Neutrophil (primary cell): Measurements from ENCODE around the gene PCDHB16.
"Not testable (repeated sequence)": the region's sequence is repeated elsewhere in the genome, so short reads cannot be mapped to it uniquely, and the experiment has no call there.

ENCODE experiments used
- H3K27ac ChIP-seq: fragments of 200-600 bp; sonication (generic); 2 replicates; pipeline ENCODE4 v1.5.1; 2016; ENCODE audit warnings: mild to moderate bottlenecking, moderate library complexity
- H3K27me3 ChIP-seq: fragments of 200-600 bp; sonication (generic); 2 replicates; pipeline ENCODE4 v1.6.0; 2016; ENCODE audit warnings: mild to moderate bottlenecking
- H3K36me3 ChIP-seq: fragments of 200-600 bp; sonication (generic); 2 replicates; pipeline ENCODE4 v1.5.1; 2017
- H3K4me1 ChIP-seq, 2 experiments: fragments of 200-600 bp in 1 of 2; sonication (generic) in 1 of 2; 1 replicate in 1 of 2; 2 replicates in 1 of 2; pipeline versions ENCODE4 v1.5.1 to v1.6.1; 2013 to 2016; ENCODE audit warnings: low read depth in 1 of 2, low read length in 1 of 2, mild to moderate bottlenecking in 1 of 2, moderate library complexity in 1 of 2; ENCODE audit not compliant: control insufficient read depth in 1 of 2, insufficient read depth in 1 of 2
- H3K4me3 ChIP-seq, 2 experiments: fragments of 200-600 bp in 1 of 2; sonication (generic) in 1 of 2; 1 replicate in 1 of 2; 2 replicates in 1 of 2; pipeline ENCODE4 v1.5.1; 2013 to 2016; ENCODE audit warnings: low read depth in 1 of 2, low read length in 1 of 2, mild to moderate bottlenecking in 1 of 2, moderate library complexity in 1 of 2
- H3K9me3 ChIP-seq: fragments of 200-600 bp; sonication (generic); 2 replicates; pipeline ENCODE4 v1.5.1; 2016
- CTCF ChIP-seq: fragments of 200-600 bp; sonication (generic); IDR thresholded peaks from 2 replicates; pipeline ENCODE4 v1.5.1; 2016; ENCODE audit warnings: antibody characterized with exemption

PCDHB16 gene

GRCh38 chr5:141199359-141200235 lies 17.4 kb downstream of the PCDHB16 start, which contains the start of gene PCDHB11:
TSS of gene PCDHB11 (plus strand) at chr5:141199627. CDS start at chr5:141199775, 148 bp downstream.
- Histone ChIP-seq H3K9me3 (no peaks in the 10 kb centered on the region), H3K36me3 (no peaks in the 10 kb centered on the region), H3K27ac (no peak within 1 kb of the TSS), H3K27me3 (peaks cover 17% of the 10 kb centered on the region), H3K4me3 (no peak within 1 kb of the TSS), H3K4me1 (no peaks in the 10 kb centered on the region)
- no peak for TF ChIP-seq CTCF

- H3K4me3 ChIP-seq, H3K9me3 ChIP-seq, H3K27ac ChIP-seq, H3K4me1 ChIP-seq, H3K36me3 ChIP-seq: not testable (repeated sequence)
- H3K27me3 ChIP-seq, result peaks cover 15% of the 10 kb centered on the region
Observed at GRCh38 chr5:141201126-141201525, 18.9 kb downstream of the PCDHB16 start.

GRCh38 chr5:141201646-141202045 lies 19.5 kb downstream of the PCDHB16 start:
- not testable (repeated sequence) for H3K27ac ChIP-seq, H3K4me1 ChIP-seq, H3K36me3 ChIP-seq, H3K9me3 ChIP-seq, H3K4me3 ChIP-seq
- peaks cover 15% of the 10 kb centered on the region for H3K27me3 ChIP-seq

GRCh38 chr5:141208478-141208877 lies 26.3 kb downstream of the PCDHB16 start, which contains the start of gene PCDHB12:
TSS of gene PCDHB12 (plus strand) at chr5:141208719. CDS start at chr5:141208908, 189 bp downstream.
- no peak for TF ChIP-seq CTCF
- Histone ChIP-seq H3K4me1 (no peaks in the 10 kb centered on the region), H3K27me3 (peaks cover 44% of the 10 kb centered on the region), H3K9me3 (peaks cover 7% of the 10 kb centered on the region), H3K27ac (no peak within 1 kb of the TSS), H3K36me3 (no peaks in the 10 kb centered on the region), H3K4me3 (no peak within 1 kb of the TSS)

- H3K4me1 ChIP-seq, H3K9me3 ChIP-seq, H3K27ac ChIP-seq, H3K36me3 ChIP-seq, H3K4me3 ChIP-seq: not testable (repeated sequence)
- H3K27me3 ChIP-seq, result peaks cover 56% of the 10 kb centered on the region
Observed at GRCh38 chr5:141210281-141210680, 28.1 kb downstream of the PCDHB16 start.

- H3K27me3 ChIP-seq, result peaks cover 60% of the 10 kb centered on the region
- H3K4me3 ChIP-seq, H3K4me1 ChIP-seq, H3K36me3 ChIP-seq, H3K9me3 ChIP-seq, H3K27ac ChIP-seq: not testable (repeated sequence)
Observed at GRCh38 chr5:141210849-141211248, 28.7 kb downstream of the PCDHB16 start.

GRCh38 chr5:141213656-141214339 lies 31.6 kb downstream of the PCDHB16 start, which contains the start of gene PCDHB13:
TSS of gene PCDHB13 (plus strand) at chr5:141213919. CDS start at chr5:141214124, 205 bp downstream.
- H3K27me3 ChIP-seq, result peaks cover 62% of the 10 kb centered on the region
- not testable (repeated sequence) for H3K9me3 ChIP-seq

GRCh38 chr5:141214583-141214982 lies 32.4 kb downstream of the PCDHB16 start:
- not testable (repeated sequence) for H3K4me3 ChIP-seq, H3K27ac ChIP-seq, H3K9me3 ChIP-seq, H3K4me1 ChIP-seq, H3K36me3 ChIP-seq
- peaks cover 55% of the 10 kb centered on the region for H3K27me3 ChIP-seq

More at GRCh38 chr5:141213656-141214339, 31.6 kb downstream of the PCDHB16 start, which contains the start of gene PCDHB13:
- H3K4me3 ChIP-seq, H3K36me3 ChIP-seq, H3K27ac ChIP-seq, H3K4me1 ChIP-seq: not testable (repeated sequence)

- peaks cover 46% of the 10 kb centered on the region for H3K27me3 ChIP-seq
- H3K4me1 ChIP-seq, H3K9me3 ChIP-seq, H3K4me3 ChIP-seq, H3K27ac ChIP-seq, H3K36me3 ChIP-seq: not testable (repeated sequence)
Observed at GRCh38 chr5:141215504-141215903, 33.3 kb downstream of the PCDHB16 start.

GRCh38 chr5:141216035-141216434 lies 33.8 kb downstream of the PCDHB16 start:
- H3K27ac ChIP-seq, H3K4me3 ChIP-seq, H3K36me3 ChIP-seq, H3K9me3 ChIP-seq, H3K4me1 ChIP-seq: not testable (repeated sequence)
- H3K27me3 ChIP-seq, result peaks cover 43% of the 10 kb centered on the region
